K562 (cell line): ENCODE measurements around the gene CALY. TPM values are rescaled to one million over a fixed set of nuclear protein-coding genes. Genes with fewer than 3 reads are reported as not detected.
A peak's percentile ranks its signal among the peaks of the same experiment; 100 is the strongest.

Experiments used
- AFF4 ChIP-seq: sonication (generic); formaldehyde crosslinking; IDR thresholded peaks from 2 replicates; pipeline ENCODE4 v1.8.0; 2023; ENCODE audit warnings: mild to moderate bottlenecking, missing genetic modification reagents
- BRD4 ChIP-seq: fragments of 200-600 bp; sonication (generic); IDR thresholded peaks from 2 replicates; pipeline ENCODE4 v1.6.1; 2017; ENCODE audit warnings: inconsistent platforms
- CEBPB ChIP-seq: fragments of 450-650 bp; IDR thresholded peaks from 2 replicates; pipeline ENCODE4 v1.6.1; 2016; ENCODE audit warnings: missing genetic modification characterization, missing compliant biosample characterization
- EP400 ChIP-seq: fragments of 450-650 bp; IDR thresholded peaks from 2 replicates; pipeline ENCODE4 v1.6.1; 2017; ENCODE audit warnings: antibody characterized with exemption, mild to moderate bottlenecking, moderate library complexity
- ETV1 ChIP-seq: fragments of 450-650 bp; conservative IDR thresholded peaks from 2 replicates; pipeline ENCODE4 v1.6.1; 2016; ENCODE audit warnings: missing genetic modification characterization, control low read depth, low read depth, missing compliant biosample characterization
- FOXJ2 ChIP-seq: fragments of 200-800 bp; sonication (Bioruptor generic); IDR thresholded peaks from 2 replicates; pipeline ENCODE4 v1.6.1; 2016; ENCODE audit warnings: missing genetic modification characterization, missing compliant biosample characterization
- L3MBTL2 ChIP-seq: fragments of 450-650 bp; IDR thresholded peaks from 2 replicates; pipeline ENCODE4 v1.6.1; 2016; ENCODE audit warnings: mild to moderate bottlenecking, moderate library complexity
- POLR2AphosphoS5 ChIP-seq: IDR thresholded peaks from 2 replicates; pipeline ENCODE4 v1.6.1; 2011; ENCODE audit warnings: mild to moderate bottlenecking, low read depth, low read length, moderate library complexity; ENCODE audit not compliant: control insufficient read depth, insufficient read depth
- POLR2B ChIP-seq: fragments of 450-650 bp; IDR thresholded peaks from 2 replicates; pipeline ENCODE4 v1.6.1; 2018; ENCODE audit warnings: low read depth; ENCODE audit not compliant: partially characterized antibody
- SAP30 ChIP-seq: fragments of 200-600 bp; sonication (generic); IDR thresholded peaks from 2 replicates; pipeline ENCODE4 v1.6.1; 2012; ENCODE audit warnings: borderline replicate concordance, low read depth, mild to moderate bottlenecking, moderate library complexity, low read length, control low read depth, inconsistent platforms; ENCODE audit not compliant: insufficient read depth, poor library complexity, severe bottlenecking
- SIN3B ChIP-seq: fragments of 450-650 bp; IDR thresholded peaks from 2 replicates; pipeline ENCODE4 v1.6.1; 2017; ENCODE audit warnings: low read depth, mild to moderate bottlenecking, moderate library complexity
- TARDBP ChIP-seq: fragments of 450-650 bp; IDR thresholded peaks from 2 replicates; pipeline ENCODE4 v1.6.1; 2016
- TEAD1 ChIP-seq, 2 experiments: fragments of 450-650 bp in 1 of 2; sonication (generic) in 1 of 2; formaldehyde crosslinking; IDR thresholded peaks; 2 replicates each; pipeline versions ENCODE4 v1.4.0 to v1.8.0; 2020 to 2022; ENCODE audit warnings: mild to moderate bottlenecking in 2 of 2, missing genetic modification reagents in 1 of 2
- polyA plus RNA-seq, 8 experiments: library from polyadenylated mRNA; depleted of rRNA in 4 of 8; stranded (reverse) in 5 of 8; unstranded in 3 of 8; fragments of >200 nt; fragmentation: Nextera tagmentation in 2 of 8; fragmentation: Illumina TruSeq in 1 of 8; extraction: Ambion mirVana in 2 of 8; extraction: Trizol in 1 of 8; gene quantifications; 2 replicates each; pipeline versions ENCODE4 v1.2.1 to v1.2.3, GENCODE V29; 2011 to 2014; ENCODE audit warnings: inconsistent platforms in 1 of 8, missing spikeins in 1 of 8
- total RNA-seq, 7 experiments: library from RNA; depleted of rRNA in 6 of 7; stranded (reverse); fragments of >200 nt in 6 of 7; fragmentation: Illumina TruSeq in 2 of 7; extraction: Trizol in 2 of 7; gene quantifications; 2 replicates each; pipeline versions ENCODE4 v1.2.1 to v1.2.3, GENCODE V29; 2011 to 2021; ENCODE audit warnings: low replicate concordance in 1 of 7
- TF ChIP-seq, protein P1 (sequence below): fragments of 250-450 bp; sonication (Bioruptor Pico); IDR thresholded peaks from 2 replicates; pipeline ENCODE4 v1.4.0; 2020
- TF ChIP-seq, protein P2 (sequence below): fragments of 450-650 bp; formaldehyde crosslinking; IDR thresholded peaks from 2 replicates; pipeline ENCODE4 v1.4.0; 2022; ENCODE audit warnings: missing genetic modification characterization

The CALY gene
- total and polyA plus RNA-seq, 9 of the 15 experiments (the other 6 are each of a cell fraction or from before 2014, with no cell fraction given) = not detected

GRCh38 chr10:133357285-133358161 lies 20.8 kb upstream of the CALY start, which contains the start of gene FUOM (continued):
- peak in 1 of 2 experiments; percentile 35; a peak in 1 of 4 replicates for TF ChIP-seq TEAD1 (CRISPR knock-in tag; IDR thresholded peaks at IDR 0.05)
- TF ChIP-seq EP400 = peak; percentile 63; the same call in 1 of the 2 replicates
- 0 out of 2 replicates have a peak, but pooled peaks have one; percentile 33 for TF ChIP-seq POLR2AphosphoS5
- TF ChIP-seq, protein P1, sequence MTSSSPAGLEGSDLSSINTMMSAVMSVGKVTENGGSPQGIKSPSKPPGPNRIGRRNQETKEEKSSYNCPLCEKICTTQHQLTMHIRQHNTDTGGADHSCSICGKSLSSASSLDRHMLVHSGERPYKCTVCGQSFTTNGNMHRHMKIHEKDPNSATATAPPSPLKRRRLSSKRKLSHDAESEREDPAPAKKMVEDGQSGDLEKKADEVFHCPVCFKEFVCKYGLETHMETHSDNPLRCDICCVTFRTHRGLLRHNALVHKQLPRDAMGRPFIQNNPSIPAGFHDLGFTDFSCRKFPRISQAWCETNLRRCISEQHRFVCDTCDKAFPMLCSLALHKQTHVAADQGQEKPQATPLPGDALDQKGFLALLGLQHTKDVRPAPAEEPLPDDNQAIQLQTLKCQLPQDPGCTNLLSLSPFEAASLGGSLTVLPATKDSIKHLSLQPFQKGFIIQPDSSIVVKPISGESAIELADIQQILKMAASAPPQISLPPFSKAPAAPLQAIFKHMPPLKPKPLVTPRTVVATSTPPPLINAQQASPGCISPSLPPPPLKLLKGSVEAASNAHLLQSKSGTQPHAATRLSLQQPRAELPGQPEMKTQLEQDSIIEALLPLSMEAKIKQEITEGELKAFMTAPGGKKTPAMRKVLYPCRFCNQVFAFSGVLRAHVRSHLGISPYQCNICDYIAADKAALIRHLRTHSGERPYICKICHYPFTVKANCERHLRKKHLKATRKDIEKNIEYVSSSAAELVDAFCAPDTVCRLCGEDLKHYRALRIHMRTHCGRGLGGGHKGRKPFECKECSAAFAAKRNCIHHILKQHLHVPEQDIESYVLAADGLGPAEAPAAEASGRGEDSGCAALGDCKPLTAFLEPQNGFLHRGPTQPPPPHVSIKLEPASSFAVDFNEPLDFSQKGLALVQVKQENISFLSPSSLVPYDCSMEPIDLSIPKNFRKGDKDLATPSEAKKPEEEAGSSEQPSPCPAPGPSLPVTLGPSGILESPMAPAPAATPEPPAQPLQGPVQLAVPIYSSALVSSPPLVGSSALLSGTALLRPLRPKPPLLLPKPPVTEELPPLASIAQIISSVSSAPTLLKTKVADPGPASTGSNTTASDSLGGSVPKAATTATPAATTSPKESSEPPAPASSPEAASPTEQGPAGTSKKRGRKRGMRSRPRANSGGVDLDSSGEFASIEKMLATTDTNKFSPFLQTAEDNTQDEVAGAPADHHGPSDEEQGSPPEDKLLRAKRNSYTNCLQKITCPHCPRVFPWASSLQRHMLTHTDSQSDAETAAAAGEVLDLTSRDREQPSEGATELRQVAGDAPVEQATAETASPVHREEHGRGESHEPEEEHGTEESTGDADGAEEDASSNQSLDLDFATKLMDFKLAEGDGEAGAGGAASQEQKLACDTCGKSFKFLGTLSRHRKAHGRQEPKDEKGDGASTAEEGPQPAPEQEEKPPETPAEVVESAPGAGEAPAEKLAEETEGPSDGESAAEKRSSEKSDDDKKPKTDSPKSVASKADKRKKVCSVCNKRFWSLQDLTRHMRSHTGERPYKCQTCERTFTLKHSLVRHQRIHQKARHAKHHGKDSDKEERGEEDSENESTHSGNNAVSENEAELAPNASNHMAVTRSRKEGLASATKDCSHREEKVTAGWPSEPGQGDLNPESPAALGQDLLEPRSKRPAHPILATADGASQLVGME = 0 out of 2 replicates have a peak, but pooled peaks have one; percentile 26
- no peak for TF ChIP-seq BRD4
- 0 out of 2 replicates have a peak, but pooled peaks have one; percentile 47 for TF ChIP-seq AFF4 (CRISPR knock-in tag)
- TF ChIP-seq, protein P2, sequence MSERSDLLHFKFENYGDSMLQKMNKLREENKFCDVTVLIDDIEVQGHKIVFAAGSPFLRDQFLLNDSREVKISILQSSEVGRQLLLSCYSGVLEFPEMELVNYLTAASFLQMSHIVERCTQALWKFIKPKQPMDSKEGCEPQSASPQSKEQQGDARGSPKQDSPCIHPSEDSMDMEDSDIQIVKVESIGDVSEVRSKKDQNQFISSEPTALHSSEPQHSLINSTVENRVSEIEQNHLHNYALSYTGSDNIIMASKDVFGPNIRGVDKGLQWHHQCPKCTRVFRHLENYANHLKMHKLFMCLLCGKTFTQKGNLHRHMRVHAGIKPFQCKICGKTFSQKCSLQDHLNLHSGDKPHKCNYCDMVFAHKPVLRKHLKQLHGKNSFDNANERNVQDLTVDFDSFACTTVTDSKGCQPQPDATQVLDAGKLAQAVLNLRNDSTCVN (CRISPR knock-in tag) = no peak
- no peak for TF ChIP-seq SAP30
- peak; percentile 47 for TF ChIP-seq POLR2B
- peak; percentile 85 for TF ChIP-seq L3MBTL2
- no peak for TF ChIP-seq SIN3B
- 0 out of 2 replicates have a peak, but pooled peaks have one; percentile 23 for TF ChIP-seq ETV1 (tag)
- no peak for TF ChIP-seq CEBPB (tag)
- no peak for TF ChIP-seq FOXJ2
- no peak for TF ChIP-seq TARDBP
